Endodermal cell (in vitro differentiated cells): ENCODE data around the gene RIT2. TPM values are rescaled to one million over a fixed set of nuclear protein-coding genes. Genes with fewer than 3 reads are reported as not detected.

Source experiments
- DNase-seq: peaks from one replicate; pipeline ENCODE4 v3.0.0-alpha.2; 2017
- H3K27ac ChIP-seq: 2 replicates; pipeline ENCODE4 v1.5.1; 2013; ENCODE audit warnings: mild to moderate bottlenecking, low read depth, low read length, moderate library complexity
- H3K27me3 ChIP-seq: 2 replicates; pipeline ENCODE4 v1.6.1; 2013; ENCODE audit warnings: mild to moderate bottlenecking, low read length, moderate library complexity; ENCODE audit not compliant: insufficient read depth, control insufficient read depth, poor library complexity, severe bottlenecking
- H3K36me3 ChIP-seq: 2 replicates; pipeline ENCODE4 v1.7.0; 2013; ENCODE audit warnings: mild to moderate bottlenecking, low read length, moderate library complexity; ENCODE audit not compliant: control insufficient read depth, insufficient read depth
- H3K4me1 ChIP-seq: one replicate; pipeline ENCODE4 v1.7.0; 2013; ENCODE audit warnings: low read length; ENCODE audit not compliant: control insufficient read depth, insufficient read depth
- H3K4me3 ChIP-seq: 2 replicates; pipeline ENCODE4 v1.5.1; 2013; ENCODE audit warnings: mild to moderate bottlenecking, low read length, moderate library complexity
- H3K9ac ChIP-seq: 2 replicates; pipeline ENCODE4 v1.6.1; 2013; ENCODE audit warnings: mild to moderate bottlenecking, low read length, moderate library complexity; ENCODE audit not compliant: poor library complexity, severe bottlenecking; ENCODE audit errors: extremely low read depth
- H3K9me3 ChIP-seq: 2 replicates; pipeline ENCODE4 v1.6.1; 2013; ENCODE audit warnings: mild to moderate bottlenecking, low read length, moderate library complexity; ENCODE audit not compliant: control insufficient read depth
- H3K27ac Mint-ChIP-seq: 2 replicates; pipeline ENCODE4 v1.8.0; 2020; ENCODE audit warnings: mixed read lengths
- H3K27me3 Mint-ChIP-seq: 2 replicates; pipeline ENCODE4 v1.8.0; 2021; ENCODE audit warnings: mild to moderate bottlenecking, mixed read lengths; ENCODE audit not compliant: insufficient read depth
- H3K36me3 Mint-ChIP-seq: 2 replicates; pipeline ENCODE4 v1.8.0; 2020; ENCODE audit warnings: low read depth, mixed read lengths
- H3K4me1 Mint-ChIP-seq: 2 replicates; pipeline ENCODE4 v1.8.0; 2020; ENCODE audit warnings: mixed read lengths
- H3K4me3 Mint-ChIP-seq: 2 replicates; pipeline ENCODE4 v1.8.0; 2020; ENCODE audit warnings: mild to moderate bottlenecking, moderate library complexity, mixed read lengths
- H3K9me3 Mint-ChIP-seq: 2 replicates; pipeline ENCODE4 v1.8.0; 2020; ENCODE audit warnings: mild to moderate bottlenecking, mixed read lengths
- WGBS, 2 experiments: methylation state at CpG; one replicate each; pipeline versions ENCODE4 v1.1.5 to v1.1.7; 2013; ENCODE audit warnings: missing lambda C conversion rate in 2 of 2, mixed read lengths in 1 of 2; ENCODE audit not compliant: insufficient coverage in 1 of 2, insufficient read length in 1 of 2; 5-methylcytosine and 5-hydroxymethylcytosine counted together
- total RNA-seq, 2 donors: library from RNA; stranded (reverse); fragmentation: NEBNext Ultra II Directional in 1 of 2; extraction: Animal tissue kit (Norgen Biotek cat#: 25700) in 1 of 2; gene quantifications; 2 replicates in 1 of 2; 3 replicates in 1 of 2; pipeline ENCODE4 v1.2.1, GENCODE V29; 2021
- TF ChIP-seq, protein P1 (sequence below): fragments of 200-600 bp; sonication (generic); conservative IDR thresholded peaks from 2 replicates; pipeline ENCODE4 v1.5.0; 2021; ENCODE audit warnings: antibody characterized with exemption, mild to moderate bottlenecking

RIT2 gene
- total RNA-seq, 2 donors from 2014 or later = 0.81 TPM; not detected in 1

DNA sequence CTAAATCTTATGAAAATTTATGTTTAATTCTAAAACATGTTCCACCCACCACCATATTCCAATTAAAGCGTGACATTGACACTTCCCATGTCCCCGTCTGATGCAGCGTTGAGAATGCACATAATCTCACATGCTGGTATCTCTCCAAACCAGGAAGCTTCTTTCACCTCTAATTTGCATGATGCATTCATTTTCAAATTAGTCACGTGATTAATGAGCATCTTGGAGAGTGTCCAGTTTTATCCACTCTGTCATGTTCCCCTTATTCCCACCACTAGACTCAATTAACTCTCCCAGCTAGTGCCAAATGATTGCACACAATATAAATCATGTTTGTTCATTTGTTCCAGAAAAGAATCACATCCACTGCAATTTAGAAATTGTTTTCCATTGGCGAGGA is 105.8 kb downstream of the RIT2 start:
- H3K27me3 ChIP-seq = no peaks in the 10 kb centered on the region
- H3K36me3 ChIP-seq = no peaks in the 10 kb centered on the region
- Mint-ChIP-seq H3K27me3 (no peaks in the 10 kb centered on the region), H3K9me3 (no peaks in the 10 kb centered on the region), H3K27ac (no peak overlapping the region), H3K4me3 (no peak overlapping the region), H3K36me3 (no peaks in the 10 kb centered on the region), H3K4me1 (peaks cover 7% of the 10 kb centered on the region)
- H3K4me3 ChIP-seq = no peak overlapping the region
- 95 to 100% methylated on average over 3 to 4 of the region's 5 CpGs for WGBS, 2 experiments
- H3K4me1 ChIP-seq = no peaks in the 10 kb centered on the region
- H3K9me3 ChIP-seq = no peaks in the 10 kb centered on the region
- TF ChIP-seq, protein P1, sequence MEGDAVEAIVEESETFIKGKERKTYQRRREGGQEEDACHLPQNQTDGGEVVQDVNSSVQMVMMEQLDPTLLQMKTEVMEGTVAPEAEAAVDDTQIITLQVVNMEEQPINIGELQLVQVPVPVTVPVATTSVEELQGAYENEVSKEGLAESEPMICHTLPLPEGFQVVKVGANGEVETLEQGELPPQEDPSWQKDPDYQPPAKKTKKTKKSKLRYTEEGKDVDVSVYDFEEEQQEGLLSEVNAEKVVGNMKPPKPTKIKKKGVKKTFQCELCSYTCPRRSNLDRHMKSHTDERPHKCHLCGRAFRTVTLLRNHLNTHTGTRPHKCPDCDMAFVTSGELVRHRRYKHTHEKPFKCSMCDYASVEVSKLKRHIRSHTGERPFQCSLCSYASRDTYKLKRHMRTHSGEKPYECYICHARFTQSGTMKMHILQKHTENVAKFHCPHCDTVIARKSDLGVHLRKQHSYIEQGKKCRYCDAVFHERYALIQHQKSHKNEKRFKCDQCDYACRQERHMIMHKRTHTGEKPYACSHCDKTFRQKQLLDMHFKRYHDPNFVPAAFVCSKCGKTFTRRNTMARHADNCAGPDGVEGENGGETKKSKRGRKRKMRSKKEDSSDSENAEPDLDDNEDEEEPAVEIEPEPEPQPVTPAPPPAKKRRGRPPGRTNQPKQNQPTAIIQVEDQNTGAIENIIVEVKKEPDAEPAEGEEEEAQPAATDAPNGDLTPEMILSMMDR = no peak
- no peak overlapping the region for H3K27ac ChIP-seq
- no peak overlapping the region for H3K9ac ChIP-seq
- DNase-seq = no peak

GRCh38 chr18:43007365-43007764 is 108.1 kb downstream of the RIT2 start:
- Mint-ChIP-seq H3K27ac (no peak overlapping the region), H3K27me3 (no peaks in the 10 kb centered on the region), H3K4me3 (no peak overlapping the region), H3K36me3 (no peaks in the 10 kb centered on the region), H3K9me3 (no peaks in the 10 kb centered on the region), H3K4me1 (peaks cover 11% of the 10 kb centered on the region)
- Histone ChIP-seq H3K27me3 (no peaks in the 10 kb centered on the region), H3K36me3 (no peaks in the 10 kb centered on the region), H3K9ac (no peak overlapping the region), H3K4me3 (no peak overlapping the region), H3K27ac (no peak overlapping the region), H3K4me1 (no peaks in the 10 kb centered on the region), H3K9me3 (no peaks in the 10 kb centered on the region)
- 80 to 100% methylated on average over 1 to 2 of the region's 2 CpGs for WGBS, 2 experiments
- no peak for DNase-seq
- TF ChIP-seq, protein P1 = no peak

DNA sequence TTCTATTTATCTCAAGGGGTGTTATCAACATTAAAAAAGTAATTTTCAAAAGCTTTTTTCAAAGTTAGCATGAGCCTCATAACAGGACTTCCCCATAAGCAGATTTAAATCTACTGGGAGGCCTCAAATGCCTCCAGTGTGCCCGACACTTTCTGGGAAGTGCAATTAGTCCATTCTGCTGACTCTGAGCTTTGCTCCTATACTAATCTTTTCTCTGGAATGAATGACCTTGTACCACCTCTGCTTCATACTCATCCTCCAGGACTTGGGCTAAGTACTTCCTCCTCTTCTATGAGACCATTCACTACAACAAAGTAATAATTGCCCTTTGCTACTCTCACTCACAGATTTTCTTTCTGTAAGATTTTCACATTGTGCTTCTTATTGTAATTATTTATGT is 111.1 kb downstream of the RIT2 start:
- Mint-ChIP-seq H3K27me3 (no peaks in the 10 kb centered on the region), H3K27ac (no peak overlapping the region), H3K4me1 (peaks cover 11% of the 10 kb centered on the region), H3K4me3 (no peak overlapping the region), H3K9me3 (peaks cover 3% of the 10 kb centered on the region), H3K36me3 (no peaks in the 10 kb centered on the region)
- Histone ChIP-seq H3K27ac (no peak overlapping the region), H3K4me1 (no peaks in the 10 kb centered on the region), H3K4me3 (no peak overlapping the region), H3K9ac (no peak overlapping the region), H3K9me3 (no peaks in the 10 kb centered on the region), H3K27me3 (no peaks in the 10 kb centered on the region), H3K36me3 (no peaks in the 10 kb centered on the region)
- TF ChIP-seq, protein P1 = no peak
- no peak for DNase-seq
- WGBS, 2 experiments = 79 to 100% methylated on average over 1 of the region's 1 CpG
